Upper lobe of left lung (tissue), 4 donors: ENCODE data around the gene UBQLN1.

Experiments used
- CTCF ChIP-seq, 6 experiments: fragments of 450-650 bp in 4 of 6; fragments of 200-600 bp in 2 of 6; sonication (generic) in 2 of 6; IDR thresholded peaks; one replicate each; pipeline ENCODE4 v1.5.1; 2016 to 2019; ENCODE audit warnings: antibody characterized with exemption in 6 of 6
- POLR2A ChIP-seq, 4 donors: fragments of 450-650 bp; IDR thresholded peaks; one replicate each; pipeline ENCODE4 v1.5.1; 2016 to 2017; ENCODE audit warnings: antibody characterized with exemption in 4 of 4, mild to moderate bottlenecking in 2 of 4
- POLR2AphosphoS5 ChIP-seq, 2 donors: sonication (generic); formaldehyde crosslinking; IDR thresholded peaks; one replicate each; pipeline ENCODE4 v1.5.1; 2017; ENCODE audit warnings: antibody characterized with exemption in 2 of 2

- no peak for TF ChIP-seq CTCF (IDR thresholded peaks at IDR 0.05)
- TF ChIP-seq POLR2A (IDR thresholded peaks at IDR 0.05) = no peak
- no peak for TF ChIP-seq POLR2AphosphoS5 (IDR thresholded peaks at IDR 0.05)
Observed at GRCh38 chr9:83655433-83655832, 52.3 kb downstream of the UBQLN1 start.
